GM20000 (cell line): ENCODE data around the gene PLAU.

ENCODE experiments used
- DNase-seq: peaks from one replicate; pipeline ENCODE4 v3.0.0; 2012; ENCODE audit warnings: low spot score
- CTCF ChIP-seq: IDR thresholded peaks from 2 replicates; pipeline ENCODE4 v1.5.1; 2012; ENCODE audit warnings: mild to moderate bottlenecking, control low read depth; ENCODE audit errors: extremely low read depth, missing control alignments

The PLAU gene

GRCh38 chr10:73931767-73932619, 21.1 kb downstream of the PLAU start:
- TF ChIP-seq CTCF, result no peak
- peak; percentile 70 for DNase-seq

- DNase-seq, result no peak
- TF ChIP-seq CTCF, result no peak
Observed at GRCh38 chr10:73932620-73933112, 21.7 kb downstream of the PLAU start.

- no peak for DNase-seq
- TF ChIP-seq CTCF, result no peak
Observed at GRCh38 chr10:73934074-73934473, 23.1 kb downstream of the PLAU start.

- DNase-seq, result no peak
- no peak for TF ChIP-seq CTCF
Observed at GRCh38 chr10:73935895-73936294, 25.0 kb downstream of the PLAU start.

- no peak for TF ChIP-seq CTCF
- no peak for DNase-seq
Observed at GRCh38 chr10:73937333-73938043, 26.6 kb downstream of the PLAU start.

- TF ChIP-seq CTCF, result peak; percentile 79
- peak; percentile 88 for DNase-seq
Observed at GRCh38 chr10:73940634-73941221, 29.8 kb downstream of the PLAU start.

GRCh38 chr10:73941300-73941699, 30.4 kb downstream of the PLAU start:
- DNase-seq, result no peak

More at GRCh38 chr10:73941300-73941699, 30.4 kb downstream of the PLAU start:
- TF ChIP-seq CTCF, result no peak
